Measurements from ENCODE around the gene KRT15. TPM values are rescaled to one million over a fixed set of nuclear protein-coding genes. Genes with fewer than 3 reads are reported as not detected.

KRT15 gene
- total and polyA plus RNA-seq, 9 of the 15 experiments (the other 6 are each of a cell fraction or from before 2014, with no cell fraction given) = 0.28 to 4.4 (median 0.56) TPM

GRCh38 chr17:41535764-41536481 is 17.2 kb upstream of the KRT15 start:
- no peak overlapping the region for H3K4me2 ChIP-seq (ENCODE audit: insufficient read depth, low read length)
- H3K9me1 ChIP-seq (ENCODE audit: control insufficient read depth, insufficient read depth, low read length) = no peaks in the 10 kb centered on the region
- no peak for DNase-seq (ENCODE audit: extremely low read depth in 1 of 4, low spot score in 3 of 4)
- H3K9ac ChIP-seq (ENCODE audit: insufficient read depth in 1 of 2, low read depth in 2 of 2, low read length in 2 of 2) = no peak overlapping the region
- H3K4me3 ChIP-seq = no peak overlapping the region
- H3K27me3 ChIP-seq (ENCODE audit: control insufficient read depth in 2 of 2, insufficient read depth in 2 of 2, low read length in 2 of 2) = no peaks in the 10 kb centered on the region
- in situ Hi-C loops (cut with MboI) (no loop called here), intact Hi-C loops (cut with micrococcal nuclease) (no loop called here)
- H3K36me3 ChIP-seq (ENCODE audit: control insufficient read depth, insufficient read depth, low read length) = no peaks in the 10 kb centered on the region
- no TSS peak for BruUV-seq (replicated peaks)
- no peak for ATAC-seq
- ChIA-PET CTCF (ENCODE audit: low intra/inter-chr PET ratio) (no interaction called here), POLR2A (interaction anchor here (0.5 to 1.5 kb wide), 2 partner anchors 143 to 166 kb away, joined by 3 to 4 read pairs; partner anchors contain the start of gene KRT33B)
- FAIRE-seq = no peak
- no peaks in the 10 kb centered on the region for H3K9me3 ChIP-seq (replicated peaks; ENCODE audit: control insufficient read depth, insufficient read depth, low read depth, low read length)
- WGBS (ENCODE audit: insufficient coverage, low coverage, missing lambda C conversion rate) = 58% methylated on average over 13 of the region's 15 CpGs
- TF ChIP-seq CHD2 (IDR thresholded peaks at IDR 0.05; ENCODE audit: low read depth, low read length) (no peak), HNRNPL (IDR thresholded peaks at IDR 0.05; ENCODE audit: low read depth, low read length) (no peak), STAT6 (CRISPR knock-in tag; IDR thresholded peaks at IDR 0.05) (no peak), ZBTB8A (IDR thresholded peaks at IDR 0.05; ENCODE audit: partially characterized antibody) (no peak), ZNF324 (CRISPR knock-in tag; IDR thresholded peaks at IDR 0.05) (no peak), CXXC5 (CRISPR knock-in tag; IDR thresholded peaks at IDR 0.05) (no peak), ID3 (CRISPR knock-in tag; IDR thresholded peaks at IDR 0.05) (no peak), ID3 (tag; IDR thresholded peaks at IDR 0.05) (no peak), TRIM28 (IDR thresholded peaks at IDR 0.05) (no peak), ZNF586 (CRISPR knock-in tag; conservative IDR thresholded peaks at IDR 0.05) (no peak), ZSCAN29 (IDR thresholded peaks at IDR 0.05) (no peak), ESRRA (IDR thresholded peaks at IDR 0.05; ENCODE audit: borderline replicate concordance, low read depth) (no peak), TCF15 (CRISPR knock-in tag; IDR thresholded peaks at IDR 0.05) (no peak), ZNF23 (CRISPR knock-in tag; IDR thresholded peaks at IDR 0.05) (no peak), DLX4 (CRISPR knock-in tag; IDR thresholded peaks at IDR 0.05) (no peak)
- peaks cover 21 to 27% of the 10 kb centered on the region in 2 experiments for H3K4me1 ChIP-seq (replicated peaks in 1 of 2; ENCODE audit: control insufficient read depth in 2 of 2, insufficient read depth in 2 of 2, low read length in 2 of 2)
- peak overlapping the region; percentile 10; the same call in 1 of the 2 replicates for H2AFZ ChIP-seq (ENCODE audit: low read depth, low read length)
- no peak overlapping the region for H3K27ac ChIP-seq (ENCODE audit: extremely low read depth, low read depth, low read length)
- H4K20me1 ChIP-seq (replicated peaks; ENCODE audit: control insufficient read depth, insufficient read depth, low read length) = no peaks in the 10 kb centered on the region
- no peaks in the 10 kb centered on the region for H3K79me2 ChIP-seq (ENCODE audit: control insufficient read depth, insufficient read depth, low read length)
